ENCODE data around the gene GUSB.

Gene GUSB

DNA sequence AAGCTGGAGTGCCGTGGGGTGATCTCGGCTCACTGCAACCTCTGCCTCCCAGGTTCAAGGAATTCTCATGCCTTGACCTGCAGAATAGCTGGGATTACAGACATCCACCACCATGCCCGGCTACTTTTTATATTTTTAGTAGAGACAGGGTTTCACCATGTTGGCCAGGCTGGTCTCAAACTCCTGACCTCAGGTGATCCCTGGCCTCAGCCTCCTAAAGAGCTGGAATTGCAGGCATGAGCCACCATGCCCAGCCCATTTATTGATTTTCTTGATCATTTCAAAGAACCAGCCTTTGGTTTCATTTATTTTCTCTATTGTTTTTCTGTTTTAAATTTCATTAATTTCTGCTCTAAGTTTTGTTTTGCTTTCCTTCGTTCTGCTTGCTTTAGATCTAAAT lies 50.3 kb downstream of the GUSB start:
- no peak for DNase-seq

DNA sequence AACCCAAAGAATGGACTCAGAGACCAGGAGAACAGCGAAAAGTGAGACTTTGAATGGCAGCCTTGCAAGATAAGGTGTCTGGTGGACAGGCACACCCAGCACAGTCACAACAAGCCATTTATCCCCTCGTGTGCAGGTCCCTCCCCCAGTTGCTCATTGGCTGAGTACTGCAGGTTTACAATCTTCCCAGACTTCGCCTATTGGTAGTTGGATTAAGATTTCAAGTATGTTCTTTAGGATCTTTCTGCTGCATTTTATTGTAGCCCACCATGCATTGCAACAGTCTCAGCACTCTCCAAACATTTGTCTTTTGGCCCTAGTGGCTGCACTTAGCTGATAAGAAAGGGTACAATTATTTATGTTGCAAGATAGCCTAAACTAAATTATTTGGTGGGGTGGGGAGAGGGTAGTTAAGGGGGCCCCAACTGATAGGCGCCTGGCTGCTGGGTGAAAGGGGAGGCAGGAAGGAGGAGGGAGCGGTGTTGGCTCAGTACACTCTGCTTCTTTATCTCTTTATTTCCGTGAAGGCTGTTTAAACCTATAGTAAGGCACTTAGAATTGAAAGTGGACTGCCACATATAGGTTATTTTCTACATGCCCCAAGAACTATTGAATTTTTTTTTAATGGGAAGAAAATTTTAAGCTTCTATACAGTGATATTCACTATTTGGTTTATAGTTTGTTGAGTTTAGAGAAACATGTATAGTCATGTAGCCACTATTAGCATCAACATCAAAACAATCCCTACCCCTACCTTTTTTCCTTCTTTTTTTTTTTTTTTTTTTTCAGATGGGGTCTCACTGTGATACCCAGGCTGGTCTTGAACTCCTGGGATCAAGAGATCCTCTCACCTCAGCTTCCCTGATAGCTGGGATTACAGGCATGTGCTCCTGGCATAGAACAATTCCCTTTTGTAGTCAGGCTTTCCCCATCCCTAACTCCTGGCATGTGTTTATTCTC lies 54.2 kb downstream of the GUSB start:
- DNase-seq = no peak

DNA sequence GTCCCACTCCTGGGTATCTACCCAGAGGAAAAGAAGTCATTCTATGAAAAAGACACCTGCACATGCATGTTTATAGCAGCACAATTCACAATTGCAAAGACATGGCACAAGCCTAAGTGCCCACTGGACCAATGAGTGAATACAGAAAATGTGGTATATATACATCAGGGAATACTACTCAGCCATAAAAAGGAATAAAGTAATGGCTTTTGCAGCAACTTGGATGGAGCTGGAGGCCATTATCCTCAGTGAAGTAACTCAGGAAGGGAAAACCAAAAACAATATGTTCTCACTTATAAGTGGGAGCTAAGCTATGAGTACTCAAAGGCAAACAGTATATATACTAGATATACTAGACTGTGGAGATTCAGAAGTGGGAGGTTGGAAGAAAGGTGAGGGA lies 55.4 kb downstream of the GUSB start:
- DNase-seq = no peak

GRCh38 chr7:65925040-65925439 lies 57.0 kb downstream of the GUSB start:
- DNase-seq = no peak

DNA sequence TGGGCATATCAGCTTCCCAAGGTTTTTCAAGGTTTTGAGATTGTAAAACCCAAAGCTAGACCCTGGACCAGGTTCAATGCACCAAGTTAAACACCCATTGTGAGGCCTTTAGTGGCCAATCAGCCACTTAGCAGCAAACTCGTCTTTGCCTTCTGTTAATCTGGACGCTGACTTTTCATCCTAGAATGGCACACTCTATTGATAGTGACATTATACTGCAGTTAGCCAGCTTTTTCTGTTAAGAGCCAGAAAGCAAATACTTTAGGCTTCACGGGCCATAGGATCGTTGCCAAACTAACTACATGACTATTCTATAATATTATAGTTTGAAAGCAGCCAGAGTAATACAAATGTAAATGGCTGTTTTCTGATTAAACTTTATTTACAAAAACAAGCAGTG lies 57.8 kb downstream of the GUSB start:
- no peak for DNase-seq

DNA sequence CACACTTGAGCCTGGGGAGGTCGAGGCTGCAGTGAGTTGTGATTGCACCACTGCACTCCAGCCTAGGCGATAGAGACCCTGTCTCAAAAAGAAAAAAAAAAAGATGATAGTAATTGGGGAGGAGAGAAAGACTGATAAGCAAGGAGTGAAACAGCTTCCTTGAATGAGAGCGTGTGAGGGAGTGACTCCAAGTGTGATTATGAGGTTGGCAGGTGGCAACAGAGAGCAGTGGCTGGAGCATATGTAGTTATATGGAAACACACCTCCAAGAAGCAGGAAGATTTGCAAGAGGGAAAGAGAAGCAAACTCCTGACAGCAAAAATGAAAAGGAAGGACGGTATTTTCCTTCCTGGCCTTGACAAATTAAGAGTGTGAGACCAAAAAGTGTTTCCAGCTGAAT lies 58.7 kb downstream of the GUSB start:
- no peak for DNase-seq

DNA sequence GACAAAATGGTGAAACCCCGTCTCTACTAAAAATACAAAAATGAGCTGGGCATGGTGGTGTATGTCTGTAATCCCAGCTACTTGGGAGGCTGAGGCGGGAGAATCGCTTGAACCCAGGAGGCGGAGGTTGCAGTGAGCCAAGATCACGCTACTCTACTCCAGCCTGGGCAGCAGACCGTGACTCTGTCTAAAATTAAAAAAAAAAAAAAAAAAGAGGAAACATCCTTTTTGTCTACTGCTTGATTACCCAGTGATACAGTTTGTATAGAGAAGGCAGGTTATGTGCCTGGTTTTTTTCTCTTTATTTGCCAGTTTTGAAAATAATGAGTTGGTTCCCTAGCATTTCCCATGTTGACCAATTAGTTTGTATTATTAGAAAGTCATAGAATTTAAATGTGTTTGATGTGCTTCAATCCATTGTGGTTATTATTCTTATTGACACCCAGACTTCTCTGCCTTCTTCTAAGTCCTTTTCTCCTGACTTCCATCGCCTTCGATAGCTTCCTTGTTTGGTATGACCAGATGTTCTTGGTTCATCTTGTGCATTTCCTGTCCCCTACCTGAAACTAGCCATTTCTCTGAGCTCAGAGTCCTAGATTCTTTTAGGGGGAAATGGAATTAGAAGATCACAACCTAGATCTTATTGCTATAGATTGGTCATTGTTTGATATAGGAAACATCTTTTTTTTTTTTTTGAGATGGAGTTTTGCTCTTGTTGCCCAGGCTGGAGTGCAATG lies 65.9 kb downstream of the GUSB start:
- no peak for DNase-seq

DNA sequence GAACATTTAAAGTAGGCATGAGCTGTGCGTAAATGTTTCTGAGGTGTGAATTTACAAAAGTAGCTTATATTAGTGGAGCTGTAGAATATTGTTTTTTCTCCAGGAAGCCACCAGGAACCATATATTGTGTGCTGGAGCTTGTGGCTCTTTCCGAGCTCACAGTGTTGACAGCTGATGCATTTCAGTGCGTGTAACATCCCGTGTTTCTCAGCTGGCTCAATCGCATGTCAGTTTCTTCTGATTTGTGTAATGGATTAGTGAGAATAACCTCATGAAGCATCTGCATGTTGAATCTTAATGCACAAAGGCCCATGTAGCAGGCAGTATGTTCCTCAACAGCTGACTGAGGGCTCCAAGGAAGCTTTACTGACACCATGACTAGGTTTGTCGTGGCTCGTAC lies 69.8 kb downstream of the GUSB start:
- DNase-seq = no peak

Data from amygdala (tissue), 56 donors.